ENCODE results near the gene SLC25A23.

SLC25A23 gene

DNA sequence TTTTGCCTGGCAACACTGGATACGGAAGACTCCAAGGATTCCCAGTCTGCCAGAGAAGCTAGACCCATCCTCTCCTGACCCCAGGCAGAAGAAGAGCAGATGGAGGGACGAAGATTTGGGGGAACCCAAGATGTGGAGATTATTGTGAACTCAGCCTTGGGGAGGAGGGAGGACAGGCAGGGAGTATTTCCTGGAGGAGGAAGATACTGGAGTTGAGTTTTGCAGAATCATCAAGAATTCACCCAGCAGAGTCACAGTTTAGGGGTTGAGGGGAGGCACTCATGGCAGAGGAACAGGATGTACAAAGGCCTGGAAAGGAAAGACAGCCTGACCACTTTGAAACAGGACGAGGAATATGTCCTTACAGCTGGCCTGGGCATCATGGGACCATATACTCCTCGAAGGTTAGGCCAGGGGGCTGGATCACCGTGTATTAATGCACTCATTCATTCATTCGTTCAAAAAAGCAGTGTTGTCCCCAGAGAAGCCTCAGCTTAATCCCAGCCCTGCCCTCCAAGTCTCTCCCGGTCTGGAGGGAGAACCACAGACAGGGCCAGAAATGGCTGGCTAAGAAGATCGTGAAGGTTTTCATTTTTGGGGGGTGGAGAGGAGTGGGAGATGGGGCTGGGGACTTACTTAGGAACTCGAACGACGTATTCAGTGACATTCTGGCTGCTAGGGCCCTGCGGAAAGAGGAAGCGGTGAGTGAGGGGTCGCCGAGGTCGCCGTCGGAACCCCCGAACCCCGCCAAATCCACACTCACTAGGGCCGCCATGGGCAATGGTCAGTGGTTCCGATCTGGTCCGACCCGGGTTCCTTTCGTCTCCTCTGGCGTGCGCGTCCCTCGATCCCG is 67.1 kb downstream of the SLC25A23 start:
- Histone ChIP-seq H3K4me2 (ENCODE audit: low read length) (peak overlapping the region; percentile 89), H3K79me2 (peaks cover 8% of the 10 kb centered on the region), H3K4me3 (ENCODE audit: low read depth, low read length) (peak overlapping the region; percentile 79), H3K27me3 (ENCODE audit: control insufficient read depth, insufficient read depth, low read length) (no peaks in the 10 kb centered on the region), H3K4me1 (peaks cover 7% of the 10 kb centered on the region), H2AFZ (peak overlapping the region; percentile 100), H3K36me3 (ENCODE audit: control insufficient read depth, insufficient read depth, low read length) (no peaks in the 10 kb centered on the region), H3K27ac (peak overlapping the region; percentile 92), H3K9ac (no peak overlapping the region), H3K9me3 (ENCODE audit: control insufficient read depth, low read length) (no peaks in the 10 kb centered on the region)
- no peak for TF ChIP-seq CTCF (IDR thresholded peaks at IDR 0.05)

Measured in parathyroid adenoma (tissue), 2 donors.